T1000 (cell line): ENCODE data around the gene EFCAB14.
"Not testable (repeated sequence)": the region's sequence is repeated elsewhere in the genome, so short reads cannot be mapped to it uniquely, and the experiment has no call there.

Experiments
- DNase-seq: peaks from one replicate; lab custom pipeline; 2025; ENCODE audit warnings: mixed read lengths; lab: John Stamatoyannopoulos, UW

EFCAB14 gene

DNA sequence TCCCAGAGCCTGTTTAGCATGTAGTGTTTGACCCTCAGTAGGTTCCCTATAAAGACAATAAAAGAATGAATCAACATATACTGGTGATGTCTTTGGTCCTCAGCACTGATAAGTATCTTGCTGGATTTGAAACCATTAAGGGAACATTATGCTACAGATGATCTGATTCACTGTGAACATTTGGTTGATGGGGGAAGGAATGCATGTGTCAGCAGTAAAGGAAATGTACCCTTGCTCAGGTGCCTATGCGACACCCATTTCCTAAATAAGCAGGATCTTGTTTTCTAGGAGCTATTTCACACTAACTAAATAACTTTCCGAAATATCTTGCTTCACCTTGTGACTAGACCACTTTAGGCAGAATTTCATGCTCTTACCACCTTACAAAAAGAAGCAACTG is 34.2 kb downstream of the EFCAB14 start:
- DNase-seq: no peak

GRCh38 chr1:46682064-46682463 is 36.9 kb downstream of the EFCAB14 start:
- DNase-seq: no peak

DNA sequence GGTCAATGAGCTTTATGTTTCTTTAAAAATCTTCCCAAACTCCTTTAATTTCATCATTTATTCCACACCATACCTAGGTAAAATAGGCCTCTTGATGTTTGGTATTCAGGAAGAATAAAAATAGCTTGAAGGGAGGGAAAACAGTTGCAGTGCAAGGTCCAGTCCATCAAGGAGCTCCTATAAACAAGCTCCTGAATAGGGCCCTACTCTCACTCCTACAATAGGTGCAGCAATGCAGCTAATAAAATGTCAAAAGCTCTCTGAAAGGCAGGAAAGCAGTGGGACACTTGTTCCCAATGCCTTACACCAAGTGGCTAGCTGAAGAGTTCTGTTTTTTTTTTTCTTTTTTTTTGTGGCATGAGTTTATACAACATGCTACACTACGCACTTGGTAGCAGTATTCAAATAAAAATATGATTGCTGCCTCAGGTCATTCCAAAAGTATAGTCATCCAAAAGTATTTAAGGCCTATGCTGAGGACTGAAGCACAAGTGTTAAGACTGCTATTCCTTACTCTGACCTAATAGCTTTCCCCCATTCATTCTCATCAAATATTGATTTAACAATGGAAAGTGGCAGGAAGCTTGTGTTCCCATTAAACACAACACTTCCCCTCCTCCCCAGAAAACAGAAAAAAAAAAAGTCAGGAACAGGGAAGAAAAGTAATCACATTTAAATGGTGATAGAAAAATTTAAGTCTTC is 37.4 kb downstream of the EFCAB14 start:
- no peak for DNase-seq

GRCh38 chr1:46679789-46680573 is 38.9 kb downstream of the EFCAB14 start:
- no peak for DNase-seq

DNA sequence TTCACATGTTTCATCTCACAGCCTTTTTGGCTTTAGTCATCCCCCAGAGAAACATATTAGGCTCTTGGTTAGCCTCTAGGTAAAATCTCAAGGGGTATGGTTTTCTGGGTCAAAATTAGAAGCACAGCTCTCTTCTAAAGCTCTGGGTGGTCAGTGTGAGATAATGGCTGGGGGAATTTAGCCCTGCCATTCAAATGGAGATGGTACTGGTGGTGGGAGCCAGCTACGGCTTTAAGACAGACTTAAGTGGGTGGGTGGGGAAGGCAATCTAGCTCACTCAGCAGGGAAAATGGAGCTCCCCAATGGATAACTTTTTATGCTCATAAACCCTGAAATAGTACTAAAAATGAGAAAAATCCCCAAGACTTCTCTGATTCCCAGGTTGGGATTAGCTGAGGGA is 41.6 kb downstream of the EFCAB14 start:
- no peak for DNase-seq

DNA sequence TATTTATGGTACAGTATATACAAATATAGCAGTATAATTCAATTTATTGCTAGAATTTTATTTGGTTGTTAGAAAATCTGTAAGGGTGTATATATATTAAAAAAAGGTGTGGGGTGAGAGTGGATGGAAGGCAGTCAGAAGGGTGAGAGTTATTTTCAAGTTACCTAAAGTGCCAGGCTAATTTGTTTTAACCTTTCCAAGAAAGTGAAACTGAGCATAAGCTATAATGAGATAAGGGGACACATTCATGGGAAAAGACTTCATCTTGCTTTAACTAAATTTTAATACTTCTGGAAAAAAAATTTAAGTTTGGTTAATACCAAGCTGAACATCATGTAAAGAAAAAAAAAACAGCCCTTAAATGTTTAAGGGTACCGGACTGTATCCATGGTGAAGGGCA is 42.4 kb downstream of the EFCAB14 start:
- DNase-seq: no peak

GRCh38 chr1:46675549-46676314 is 43.2 kb downstream of the EFCAB14 start:
- no peak for DNase-seq

- DNase-seq: no peak
These were observed 45.1 kb downstream of the EFCAB14 start for GRCh38 chr1:46673749-46674182.

GRCh38 chr1:46672696-46673095 is 46.2 kb downstream of the EFCAB14 start:
- no peak for DNase-seq

GRCh38 chr1:46671554-46671953 is 47.4 kb downstream of the EFCAB14 start, which contains the start of gene TEX38:
Gene TEX38 (plus strand): TSS chr1:46671854. CDS start chr1:46671935, 81 bp downstream.
- no peak for DNase-seq

GRCh38 chr1:46670134-46670533 is 48.8 kb downstream of the EFCAB14 start:
- no peak for DNase-seq

GRCh38 chr1:46667782-46668760 is 50.8 kb downstream of the EFCAB14 start, which contains the start of gene ATPAF1:
Gene ATPAF1 (minus strand): TSS chr1:46668364. CDS start chr1:46668322, 42 bp downstream.
- DNase-seq: peak; percentile 33

- no peak for DNase-seq
These were observed 52.9 kb downstream of the EFCAB14 start for GRCh38 chr1:46665983-46666382.

DNA sequence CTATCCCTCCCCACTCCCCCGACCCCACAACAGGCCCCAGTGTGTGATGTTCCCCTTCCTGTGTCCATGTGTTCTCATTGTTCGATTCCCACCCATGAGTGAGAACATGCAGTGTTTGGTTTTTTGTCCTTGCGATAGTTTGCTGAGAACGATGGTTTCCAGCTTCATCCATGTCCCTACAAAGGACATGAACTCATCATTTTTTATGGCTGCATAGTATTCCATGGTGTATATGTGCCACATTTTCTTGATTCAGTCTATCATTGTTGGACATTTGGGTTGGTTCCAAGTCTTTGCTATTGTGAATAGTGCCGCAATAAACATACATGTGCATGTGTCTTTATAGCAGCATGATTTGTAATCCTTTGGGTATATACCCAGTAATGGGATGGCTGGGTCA is 56.0 kb downstream of the EFCAB14 start:
- DNase-seq: not testable (repeated sequence)

GRCh38 chr1:46660116-46660515 is 58.8 kb downstream of the EFCAB14 start:
- DNase-seq: not testable (repeated sequence)

DNA sequence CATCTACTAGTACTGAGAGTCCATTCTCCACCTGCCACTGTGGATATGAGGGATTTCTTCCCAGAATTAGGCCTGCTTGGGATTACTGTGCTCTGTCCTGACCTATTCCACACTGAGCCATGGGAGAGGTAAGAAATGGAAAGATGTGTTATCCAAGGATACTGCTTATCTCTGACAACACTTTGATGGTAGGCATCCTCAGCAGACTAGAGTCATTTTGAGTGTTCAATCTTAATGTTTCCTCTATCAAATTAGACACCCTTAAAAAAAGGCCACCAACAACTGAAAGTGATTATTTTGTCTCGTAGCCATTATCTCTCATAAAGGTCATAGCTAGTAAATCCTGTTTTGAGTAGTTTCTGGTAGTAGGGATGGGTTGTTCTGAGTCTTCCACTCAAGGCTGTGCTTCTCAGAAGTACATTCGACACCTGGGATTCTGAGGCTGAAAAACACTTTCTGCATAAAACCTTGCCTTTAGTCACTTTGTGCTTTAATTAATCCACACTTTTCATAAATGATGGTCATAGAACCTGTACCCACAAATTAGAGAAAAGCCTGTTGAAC is 59.5 kb downstream of the EFCAB14 start:
- no peak for DNase-seq

- no peak for DNase-seq
These were observed 61.1 kb downstream of the EFCAB14 start for GRCh38 chr1:46657775-46658174.

DNA sequence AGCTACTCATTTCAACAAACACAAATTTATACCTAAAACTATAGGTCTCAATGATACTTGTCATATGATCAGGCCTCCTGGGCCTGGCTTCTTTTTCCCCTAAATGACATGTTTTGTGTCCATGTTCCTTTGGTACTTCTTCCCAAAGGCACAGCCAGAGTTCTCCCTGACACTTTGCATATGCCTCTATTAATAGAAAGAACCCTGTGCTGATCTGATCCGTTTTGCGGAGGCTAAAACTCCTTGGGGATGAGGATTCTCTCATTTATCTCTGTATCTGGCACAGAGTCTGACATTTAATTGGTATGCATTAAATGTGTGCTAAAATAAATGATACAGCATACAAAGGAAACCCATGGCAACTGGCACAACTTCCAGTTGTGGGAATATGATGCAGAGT is 62.3 kb downstream of the EFCAB14 start:
- DNase-seq: no peak

- no peak for DNase-seq
These were observed 63.1 kb downstream of the EFCAB14 start for GRCh38 chr1:46655848-46656247.

DNA sequence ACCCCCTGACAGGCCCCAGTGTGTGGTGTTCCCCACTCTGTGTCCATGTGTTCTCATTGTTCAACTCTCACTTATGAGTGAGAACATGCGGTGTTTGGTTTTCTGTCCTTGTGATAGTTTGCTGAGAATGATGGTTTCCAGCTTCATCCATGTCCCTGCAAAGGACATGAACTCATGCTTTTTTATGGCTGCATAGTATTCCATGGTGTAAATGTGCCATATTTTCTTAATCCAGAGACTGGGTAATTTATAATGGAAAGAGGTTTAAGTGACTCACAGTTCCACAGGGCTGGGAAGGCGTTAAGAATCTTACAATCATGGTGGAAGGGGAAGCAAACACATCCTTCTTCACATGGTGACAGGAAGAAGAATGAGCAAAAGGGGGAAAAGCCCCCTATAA is 64.2 kb downstream of the EFCAB14 start:
- DNase-seq: not testable (repeated sequence)

DNA sequence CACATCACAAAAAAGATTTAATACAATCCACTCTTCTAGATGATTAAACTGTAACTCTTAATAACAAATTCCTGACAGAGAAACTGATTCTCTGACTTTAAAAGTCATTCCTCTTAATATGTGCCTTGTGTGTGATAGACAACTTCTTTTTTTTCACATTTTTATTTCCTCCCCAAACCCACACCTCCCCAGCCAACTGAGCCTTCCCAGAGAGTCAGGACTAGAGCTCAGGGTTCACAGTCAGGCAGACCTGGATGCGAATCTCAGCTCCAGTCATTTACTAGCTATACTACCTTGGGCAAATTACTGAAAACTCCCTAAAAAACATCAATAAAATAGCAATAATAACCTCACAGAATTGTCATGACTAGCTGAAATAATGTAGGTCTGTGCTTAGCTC is 64.9 kb downstream of the EFCAB14 start:
- no peak for DNase-seq
